CD4-positive, alpha-beta memory T cell (primary cell): ENCODE data around the gene NIFK. TPM values are rescaled to one million over a fixed set of nuclear protein-coding genes. Genes with fewer than 3 reads are reported as not detected.

ENCODE experiments used
- CTCF ChIA-PET: fragments of 350-600 bp; sonication (Branson Sonifier 250); formaldehyde crosslinking; loops from one replicate; lab custom pipeline; 2021; ENCODE audit warnings: inconsistent platforms; ENCODE audit not compliant: partially characterized antibody; lab: Charles Lee
- POLR2A ChIA-PET: fragments of 350-600 bp; sonication (Branson Sonifier 250); formaldehyde crosslinking; loops from one replicate; lab custom pipeline; 2021; ENCODE audit not compliant: partially characterized antibody; lab: Charles Lee
- DNase-seq, 5 donors: peaks; one replicate each; pipeline versions ENCODE4 v3.0.0 to v3.0.0-alpha.2; 2020 to 2022; ENCODE audit warnings: mixed read lengths in 1 of 5
- H3K27ac ChIP-seq: one replicate; pipeline ENCODE4 v1.7.0; 2013; ENCODE audit warnings: low read depth, low read length
- H3K27me3 ChIP-seq: 2 replicates; pipeline ENCODE4 v1.7.0; 2013; ENCODE audit warnings: mild to moderate bottlenecking, low read length, moderate library complexity; ENCODE audit not compliant: insufficient read depth
- H3K36me3 ChIP-seq: 2 replicates; pipeline ENCODE4 v1.7.0; 2013; ENCODE audit warnings: mild to moderate bottlenecking, low read length, moderate library complexity; ENCODE audit not compliant: insufficient read depth
- H3K4me1 ChIP-seq: 2 replicates; pipeline ENCODE4 v1.7.0; 2013; ENCODE audit warnings: mild to moderate bottlenecking, low read length, moderate library complexity; ENCODE audit not compliant: insufficient read depth
- H3K4me3 ChIP-seq, 2 donors: one replicate each; pipeline ENCODE4 v1.7.0; 2013; ENCODE audit warnings: low read length in 2 of 2, mild to moderate bottlenecking in 1 of 2
- H3K9me3 ChIP-seq, 2 donors: one replicate each; pipeline ENCODE4 v1.7.0; 2013; ENCODE audit warnings: low read length in 2 of 2, control low read depth in 1 of 2; ENCODE audit not compliant: control insufficient read depth in 1 of 2
- H3K27ac Mint-ChIP-seq, 7 donors: one replicate each; pipeline ENCODE4 v1.8.0; 2020 to 2021; ENCODE audit warnings: mixed read lengths in 7 of 7, mild to moderate bottlenecking in 6 of 7, inconsistent platforms in 3 of 7, moderate library complexity in 3 of 7
- H3K27me3 Mint-ChIP-seq, 2 donors: one replicate each; pipeline ENCODE4 v1.8.0; 2020 to 2021; ENCODE audit warnings: mixed read lengths in 2 of 2
- H3K36me3 Mint-ChIP-seq, 2 donors: one replicate each; pipeline ENCODE4 v1.8.0; 2020 to 2021; ENCODE audit warnings: mixed read lengths in 2 of 2, inconsistent platforms in 1 of 2, mild to moderate bottlenecking in 1 of 2
- H3K4me1 Mint-ChIP-seq, 4 donors: one replicate each; pipeline ENCODE4 v1.8.0; 2020 to 2021; ENCODE audit warnings: mixed read lengths in 4 of 4, mild to moderate bottlenecking in 1 of 4
- H3K4me3 Mint-ChIP-seq, 8 donors: one replicate each; pipeline ENCODE4 v1.8.0; 2020 to 2021; ENCODE audit warnings: mixed read lengths in 8 of 8, mild to moderate bottlenecking in 7 of 8, moderate library complexity in 6 of 8, inconsistent platforms in 3 of 8
- H3K9me3 Mint-ChIP-seq, 8 donors: one replicate each; pipeline ENCODE4 v1.8.0; 2020 to 2021; ENCODE audit warnings: mixed read lengths in 8 of 8, mild to moderate bottlenecking in 5 of 8, inconsistent platforms in 3 of 8, moderate library complexity in 1 of 8
- intact Hi-C: fragments of 100-400 bp; cut with micrococcal nuclease; formaldehyde crosslinking; loops from one replicate; pipeline ENCODE4 v1.15.1; 2023
- polyA plus RNA-seq, 2 donors: library from polyadenylated mRNA; unstranded; fragments of 300-500 nt; fragmentation: Illumina TruSeq; gene quantifications; one replicate each; pipeline ENCODE4 v1.2.3, GENCODE V29; 2021
- total RNA-seq, 2 experiments: library from RNA; stranded (reverse); gene quantifications; one replicate each; pipeline ENCODE4 v1.2.3, GENCODE V29; 2021

NIFK gene
- total and polyA plus RNA-seq, 4 experiments from 2014 or later, result 61.6 to 82.5 (median 63.5) TPM

DNA sequence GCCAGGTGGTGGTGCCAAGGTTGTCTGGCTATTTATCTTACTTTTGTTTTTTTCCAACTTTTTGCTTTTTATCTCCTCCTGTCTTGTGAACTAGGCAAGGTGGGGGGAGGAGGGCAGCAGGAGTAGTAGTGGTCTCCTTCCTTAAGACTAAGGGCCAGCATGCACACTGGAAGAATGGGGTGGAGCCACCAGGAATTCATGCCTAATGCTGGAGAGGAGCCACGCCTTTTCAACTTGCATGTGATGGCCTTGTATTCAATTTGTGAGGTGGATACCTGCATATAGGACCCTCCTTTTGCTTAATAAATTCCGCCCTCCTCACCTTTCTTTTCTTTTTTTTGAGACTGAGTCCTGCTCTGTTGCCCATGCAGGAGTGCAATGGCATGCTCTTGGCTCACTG, 49.8 kb downstream of the NIFK start:
- no peak overlapping the region for H3K4me3 ChIP-seq
- Mint-ChIP-seq H3K27me3 (no peaks in the 10 kb centered on the region), H3K27ac (no peak overlapping the region), H3K9me3 (peaks cover 0 to 28% (median 23%) of the 10 kb centered on the region in 8 donors), H3K36me3 (peaks cover 7 to 9% of the 10 kb centered on the region in 2 donors), H3K4me3 (no peak overlapping the region), H3K4me1 (peaks cover 0 to 2% (median 0%) of the 10 kb centered on the region in 4 donors)
- CTCF ChIA-PET, result interaction anchor here (1.1 kb wide), 1 partner anchor 18 kb away, joined by 3 read pairs; no protein-coding TSS in a partner anchor
- no peaks in the 10 kb centered on the region for H3K4me1 ChIP-seq
- H3K27ac ChIP-seq, result no peak overlapping the region
- intact Hi-C loops, result no loop called here
- no peak for DNase-seq
- no peaks in the 10 kb centered on the region for H3K36me3 ChIP-seq
- POLR2A ChIA-PET, result no interaction called here
- H3K27me3 ChIP-seq, result no peaks in the 10 kb centered on the region
- peaks cover 0 to 14% of the 10 kb centered on the region in 2 donors for H3K9me3 ChIP-seq

DNA sequence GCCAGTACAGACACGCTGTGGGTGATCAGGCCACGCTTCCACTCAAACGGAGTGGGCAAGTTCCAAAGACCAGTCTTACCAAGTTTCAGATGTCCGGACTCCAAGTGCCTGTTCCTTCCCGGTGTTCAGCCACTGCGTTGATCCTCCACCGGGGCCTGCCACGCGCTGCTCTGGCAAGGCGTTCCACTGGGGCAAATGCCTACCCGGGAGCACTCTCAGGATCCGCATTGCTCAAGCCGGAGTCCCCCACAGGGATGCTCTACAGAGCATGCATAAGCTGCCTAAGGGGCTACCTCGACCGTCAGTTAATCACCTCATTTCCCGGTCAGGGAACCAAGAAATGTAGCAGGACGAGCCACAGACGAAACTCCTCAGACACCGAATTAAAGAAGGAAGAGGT, 50.5 kb downstream of the NIFK start:
- ChIA-PET POLR2A (no interaction called here), CTCF (no interaction called here)
- Histone ChIP-seq H3K27me3 (no peaks in the 10 kb centered on the region), H3K27ac (no peak overlapping the region), H3K9me3 (peaks cover 0 to 14% of the 10 kb centered on the region in 2 donors), H3K4me3 (no peak overlapping the region), H3K4me1 (no peaks in the 10 kb centered on the region), H3K36me3 (no peaks in the 10 kb centered on the region)
- Mint-ChIP-seq H3K27ac (no peak overlapping the region), H3K9me3 (peaks cover 0 to 35% (median 29%) of the 10 kb centered on the region in 8 donors), H3K27me3 (no peaks in the 10 kb centered on the region), H3K4me3 (no peak overlapping the region), H3K36me3 (peaks cover 7 to 9% of the 10 kb centered on the region in 2 donors), H3K4me1 (peaks cover 0 to 2% (median 0%) of the 10 kb centered on the region in 4 donors)
- DNase-seq, result no peak
- intact Hi-C loops, result no loop called here

DNA sequence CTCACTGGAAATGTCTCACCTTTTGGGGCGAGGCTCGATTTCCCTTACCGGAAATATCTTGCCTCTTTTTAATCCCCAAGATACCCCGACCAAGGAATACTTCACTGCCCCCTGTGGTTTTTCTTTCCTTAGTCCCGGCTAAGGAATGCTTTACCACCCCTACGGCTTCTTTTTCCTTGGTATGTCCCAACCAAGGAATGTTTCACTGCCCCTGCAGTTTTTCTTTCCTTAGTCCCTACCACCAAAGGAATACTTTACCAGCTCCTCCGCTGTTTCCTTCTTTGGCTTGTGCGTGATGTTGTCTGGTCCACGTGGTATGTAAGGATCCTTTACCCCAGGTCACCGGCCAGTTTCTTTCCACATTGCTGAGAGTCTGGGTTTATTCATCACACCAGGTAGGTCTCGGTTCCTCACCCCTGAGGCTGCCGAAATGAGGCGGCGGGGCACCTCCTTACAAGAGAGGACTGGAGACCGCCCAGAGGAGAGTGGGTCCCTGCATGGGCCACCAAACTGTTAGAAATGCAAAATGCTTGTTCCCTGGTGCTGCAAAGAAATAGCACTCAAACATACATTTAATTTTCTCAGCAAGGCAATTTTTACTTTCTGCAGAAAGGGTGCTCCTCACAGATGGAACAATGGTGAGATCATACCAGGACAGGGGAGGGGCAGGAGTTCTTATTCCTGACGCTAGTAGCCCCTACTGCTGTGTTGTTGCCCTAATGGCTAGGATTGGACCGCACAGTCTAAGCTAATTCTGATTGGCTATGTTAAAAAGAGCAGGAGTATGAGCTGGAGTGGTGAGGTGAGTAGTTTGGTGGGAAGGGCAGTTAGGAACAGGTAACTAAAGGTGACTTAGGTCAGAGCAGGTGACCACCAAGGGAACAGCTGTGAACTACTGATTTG, 54.0 kb downstream of the NIFK start:
- Mint-ChIP-seq H3K4me3 (peak overlapping the region in 1 of 8 donors; percentile 4), H3K27me3 (no peaks in the 10 kb centered on the region), H3K27ac (no peak overlapping the region), H3K9me3 (peaks cover 2 to 61% (median 40%) of the 10 kb centered on the region in 8 donors), H3K36me3 (peaks cover 8 to 9% of the 10 kb centered on the region in 2 donors), H3K4me1 (peaks cover 0 to 1% (median 0%) of the 10 kb centered on the region in 4 donors)
- CTCF ChIA-PET, result no interaction called here
- no peaks in the 10 kb centered on the region for H3K4me1 ChIP-seq
- H3K9me3 ChIP-seq, result peaks cover 0 to 14% of the 10 kb centered on the region in 2 donors
- H3K4me3 ChIP-seq, result no peak overlapping the region
- intact Hi-C loops, result no loop called here
- POLR2A ChIA-PET, result no interaction called here
- no peak overlapping the region for H3K27ac ChIP-seq
- no peaks in the 10 kb centered on the region for H3K36me3 ChIP-seq
- DNase-seq, result no peak
- H3K27me3 ChIP-seq, result no peaks in the 10 kb centered on the region

DNA sequence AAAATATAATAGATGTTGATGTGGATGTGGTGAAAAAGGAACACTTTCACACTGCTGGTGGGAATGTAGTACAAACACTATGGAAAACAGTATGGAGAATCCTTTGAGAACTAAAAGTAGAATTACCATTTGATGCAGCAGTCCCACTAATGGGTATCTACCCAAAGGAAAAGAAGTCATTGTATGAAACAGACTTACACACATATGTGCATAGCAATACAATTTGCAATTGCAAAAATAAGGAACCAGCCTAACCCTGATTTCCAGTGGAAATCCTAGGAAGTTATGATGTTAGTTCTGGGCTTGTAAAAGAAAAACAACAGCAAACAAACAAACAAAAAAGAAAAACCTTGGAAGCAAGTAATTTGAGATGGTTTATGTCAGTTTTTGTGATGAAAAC, 58.8 kb downstream of the NIFK start:
- H3K4me3 Mint-ChIP-seq, result no peak overlapping the region
- Histone ChIP-seq H3K27me3 (no peaks in the 10 kb centered on the region), H3K4me1 (no peaks in the 10 kb centered on the region), H3K27ac (no peak overlapping the region), H3K9me3 (peaks cover 0 to 8% of the 10 kb centered on the region in 2 donors), H3K36me3 (no peaks in the 10 kb centered on the region), H3K4me3 (no peak overlapping the region)
- H3K9me3 Mint-ChIP-seq, result peaks cover 2 to 83% (median 58%) of the 10 kb centered on the region in 8 donors
- peaks cover 0 to 1% (median 0%) of the 10 kb centered on the region in 4 donors for H3K4me1 Mint-ChIP-seq
- no peak for DNase-seq
- intact Hi-C loops, result no loop called here
- H3K27me3 Mint-ChIP-seq, result no peaks in the 10 kb centered on the region
- ChIA-PET POLR2A (interaction anchor here (1.5 kb wide), 1 partner anchor 28 kb away, joined by 3 read pairs; no protein-coding TSS in a partner anchor), CTCF (interaction anchor here (1.0 kb wide), 1 partner anchor 21 kb away, joined by 3 read pairs; no protein-coding TSS in a partner anchor)
- no peak overlapping the region for H3K27ac Mint-ChIP-seq
- peaks cover 4 to 7% of the 10 kb centered on the region in 2 donors for H3K36me3 Mint-ChIP-seq

Other genes starting within 250 kb of the NIFK start
- not detected for gene RNU4ATAC, start 206.0 kb downstream of the NIFK start, total RNA-seq
- not detected for gene RNU4ATAC, start 206.0 kb downstream of the NIFK start, polyA plus RNA-seq
- 10 to 100 TPM; 67.4 to 68.7 TPM for gene CLASP1, start 87.4 kb downstream of the NIFK start, total RNA-seq
- 10 to 100 TPM in 1 of 2 donors, 1 to 10 TPM in 1; 3.3 to 16.8 TPM for gene CLASP1, start 87.4 kb downstream of the NIFK start, polyA plus RNA-seq
- gene TSN, start 18.8 kb upstream of the NIFK start, total RNA-seq, result 10 to 100 TPM; 52.4 to 54.0 TPM
- gene TSN, start 18.8 kb upstream of the NIFK start, polyA plus RNA-seq, result 100 to 1,000 TPM in 1 of 2 donors, 10 to 100 TPM in 1; 69.4 to 122 TPM